Measurements from ENCODE around the gene RASL10B.

GRCh38 chr17:35710950-35711349, 20.5 kb upstream of the RASL10B start:
- TF ChIP-seq CTCF (IDR thresholded peaks at IDR 0.05 in 8 of 11, conservative IDR thresholded peaks at IDR 0.05 in 3 of 11), result no peak
- no peak for TF ChIP-seq POLR2AphosphoS5 (IDR thresholded peaks at IDR 0.05)
- no peak for TF ChIP-seq POLR2A (IDR thresholded peaks at IDR 0.05)
